ENCODE data around the gene CHAC1. TPM values are rescaled to one million over a fixed set of nuclear protein-coding genes. Genes with fewer than 3 reads are reported as not detected.

CHAC1 gene
- total RNA-seq, 1 donor from 2014 or later = 45.6 TPM

DNA sequence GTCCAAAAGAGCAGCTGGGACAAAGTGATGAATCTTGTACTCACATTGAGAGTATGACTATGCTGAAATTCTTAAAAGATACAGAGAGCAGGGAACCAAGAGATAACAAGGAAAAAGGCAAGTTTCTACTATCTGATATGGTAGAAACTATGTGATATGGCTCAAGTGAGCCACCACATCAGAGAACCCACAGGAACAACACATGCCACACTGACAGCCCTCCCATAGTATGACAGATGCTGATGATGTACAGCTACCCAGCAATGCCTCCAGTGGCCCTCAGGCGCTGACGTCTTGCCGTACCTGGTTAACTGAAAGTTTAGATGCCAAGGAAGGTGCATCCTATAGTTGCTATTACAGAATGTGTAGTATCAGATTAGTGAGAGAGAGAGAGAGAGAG, 42.4 kb downstream of the CHAC1 start:
- Mint-ChIP-seq H3K9me3 (ENCODE audit: unreplicated experiment) (peaks cover 1% of the 10 kb centered on the region), H3K27ac (ENCODE audit: unreplicated experiment) (no peak overlapping the region), H3K4me3 (ENCODE audit: unreplicated experiment) (no peak overlapping the region), H3K36me3 (ENCODE audit: unreplicated experiment) (peaks cover 6% of the 10 kb centered on the region), H3K4me1 (ENCODE audit: low read depth, unreplicated experiment) (no peaks in the 10 kb centered on the region), H3K27me3 (ENCODE audit: unreplicated experiment) (no peaks in the 10 kb centered on the region)
- no peak for DNase-seq
- no peak for TF ChIP-seq CTCF (IDR thresholded peaks at IDR 0.05; ENCODE audit: partially characterized antibody, unreplicated experiment)

GRCh38 chr15:40999190-40999589, 45.9 kb downstream of the CHAC1 start:
- no peak overlapping the region for H3K4me3 Mint-ChIP-seq (ENCODE audit: unreplicated experiment)
- no peaks in the 10 kb centered on the region for H3K36me3 Mint-ChIP-seq (ENCODE audit: unreplicated experiment)
- no peak for DNase-seq
- H3K27ac Mint-ChIP-seq (ENCODE audit: unreplicated experiment) = no peak overlapping the region
- H3K27me3 Mint-ChIP-seq (ENCODE audit: unreplicated experiment) = no peaks in the 10 kb centered on the region
- H3K4me1 Mint-ChIP-seq (ENCODE audit: low read depth, unreplicated experiment) = no peaks in the 10 kb centered on the region
- TF ChIP-seq CTCF (IDR thresholded peaks at IDR 0.05; ENCODE audit: partially characterized antibody, unreplicated experiment) = no peak
- H3K9me3 Mint-ChIP-seq (ENCODE audit: unreplicated experiment) = peaks cover 1% of the 10 kb centered on the region

GRCh38 chr15:41001524-41002214, 48.4 kb downstream of the CHAC1 start:
- H3K27ac Mint-ChIP-seq (ENCODE audit: unreplicated experiment) = no peak overlapping the region
- peaks cover 1% of the 10 kb centered on the region for H3K9me3 Mint-ChIP-seq (ENCODE audit: unreplicated experiment)
- TF ChIP-seq CTCF (IDR thresholded peaks at IDR 0.05; ENCODE audit: partially characterized antibody, unreplicated experiment) = no peak
- H3K4me1 Mint-ChIP-seq (ENCODE audit: low read depth, unreplicated experiment) = no peaks in the 10 kb centered on the region
- H3K27me3 Mint-ChIP-seq (ENCODE audit: unreplicated experiment) = no peaks in the 10 kb centered on the region
- DNase-seq = no peak
- no peaks in the 10 kb centered on the region for H3K36me3 Mint-ChIP-seq (ENCODE audit: unreplicated experiment)
- no peak overlapping the region for H3K4me3 Mint-ChIP-seq (ENCODE audit: unreplicated experiment)

DNA sequence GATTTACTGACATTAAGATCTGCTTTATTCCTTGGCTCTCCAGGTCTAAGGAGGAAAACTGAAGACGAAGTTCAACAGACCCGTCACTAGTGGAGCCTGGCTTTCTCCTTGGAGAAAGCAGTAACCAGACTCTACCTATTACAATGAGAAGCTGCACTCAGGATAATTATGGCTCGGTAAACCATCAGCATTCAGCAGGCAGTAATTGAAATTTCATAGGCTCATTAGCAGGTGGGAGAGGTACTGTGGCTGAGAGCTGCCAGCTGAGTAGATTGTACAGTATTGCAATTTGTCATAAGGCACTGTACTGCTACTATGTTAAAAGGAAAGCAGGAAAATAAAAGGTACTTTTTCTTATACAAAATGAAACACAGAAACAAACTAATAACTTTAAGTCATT, 51.2 kb downstream of the CHAC1 start:
- DNase-seq = no peak
- Mint-ChIP-seq H3K4me3 (ENCODE audit: unreplicated experiment) (no peak overlapping the region), H3K27ac (ENCODE audit: unreplicated experiment) (no peak overlapping the region), H3K27me3 (ENCODE audit: unreplicated experiment) (no peaks in the 10 kb centered on the region), H3K36me3 (ENCODE audit: unreplicated experiment) (no peaks in the 10 kb centered on the region), H3K9me3 (ENCODE audit: unreplicated experiment) (no peaks in the 10 kb centered on the region), H3K4me1 (ENCODE audit: low read depth, unreplicated experiment) (no peaks in the 10 kb centered on the region)
- no peak for TF ChIP-seq CTCF (IDR thresholded peaks at IDR 0.05; ENCODE audit: partially characterized antibody, unreplicated experiment)

Other genes starting within 250 kb of the CHAC1 start
- 37.1 TPM for gene RMDN3, start 198.2 kb upstream of the CHAC1 start, total RNA-seq (ENCODE audit: unreplicated experiment)
- 5.0 TPM for gene GCHFR, start 189.4 kb upstream of the CHAC1 start, total RNA-seq (ENCODE audit: unreplicated experiment)
- 0.17 TPM for gene C15orf62, start 183.5 kb upstream of the CHAC1 start, total RNA-seq (ENCODE audit: unreplicated experiment)
- 11.8 TPM for gene ZFYVE19, start 146.4 kb upstream of the CHAC1 start, total RNA-seq (ENCODE audit: unreplicated experiment)
- 43.2 TPM for gene DNAJC17, start 146.0 kb upstream of the CHAC1 start, total RNA-seq (ENCODE audit: unreplicated experiment)
- gene PPP1R14D, start 124.8 kb upstream of the CHAC1 start, total RNA-seq (ENCODE audit: unreplicated experiment) = not detected
- gene SPINT1, start 109.4 kb upstream of the CHAC1 start, total RNA-seq (ENCODE audit: unreplicated experiment) = 6.0 TPM
- 1.8 TPM for gene RHOV, start 79.2 kb upstream of the CHAC1 start, total RNA-seq (ENCODE audit: unreplicated experiment)
- 33.5 TPM for gene VPS18, start 59.0 kb upstream of the CHAC1 start, total RNA-seq (ENCODE audit: unreplicated experiment)
- 12.5 TPM for gene DLL4, start 24.1 kb upstream of the CHAC1 start, total RNA-seq (ENCODE audit: unreplicated experiment)
- gene INO80, start 162.8 kb downstream of the CHAC1 start, total RNA-seq (ENCODE audit: unreplicated experiment) = 20.4 TPM

All from glutamatergic neuron (in vitro differentiated cells).